HL-60 (cell line): ENCODE data around the gene SYNJ1.

ENCODE experiments used
- GABPA ChIP-seq: IDR thresholded peaks from 2 replicates; pipeline ENCODE4 v1.6.1; 2012; ENCODE audit warnings: low read depth
- POLR2AphosphoS5 ChIP-seq: IDR thresholded peaks from 2 replicates; pipeline ENCODE4 v1.6.1; 2012; ENCODE audit warnings: low read depth
- REST ChIP-seq: IDR thresholded peaks from 2 replicates; pipeline ENCODE4 v1.6.1; 2012; ENCODE audit warnings: low read depth; ENCODE audit not compliant: insufficient replicate concordance
- TF ChIP-seq, protein P1 (sequence below): IDR thresholded peaks from one replicate; pipeline ENCODE4 v1.5.1; 2011; ENCODE audit warnings: low read length, control low read depth, inconsistent platforms; ENCODE audit not compliant: insufficient read depth

DNA sequence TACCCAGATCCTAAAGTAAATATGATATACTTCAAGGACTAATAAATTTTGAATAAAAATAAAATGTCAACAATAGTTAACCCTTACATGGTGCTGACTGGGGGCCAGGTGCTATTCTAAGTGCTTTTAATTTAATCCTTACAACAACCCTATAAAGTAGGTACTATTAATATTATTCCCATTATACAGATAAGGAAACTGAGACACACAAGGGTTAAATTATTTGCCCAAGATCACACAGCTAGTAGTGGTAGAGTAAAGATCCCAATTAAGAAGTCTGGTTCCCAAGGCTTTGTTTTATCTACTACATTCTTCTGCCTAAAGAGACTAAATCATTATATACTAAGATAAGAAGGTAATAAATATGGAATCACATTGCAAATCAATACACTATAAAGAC is 34.2 kb downstream of the SYNJ1 start:
- TF ChIP-seq, protein P1, sequence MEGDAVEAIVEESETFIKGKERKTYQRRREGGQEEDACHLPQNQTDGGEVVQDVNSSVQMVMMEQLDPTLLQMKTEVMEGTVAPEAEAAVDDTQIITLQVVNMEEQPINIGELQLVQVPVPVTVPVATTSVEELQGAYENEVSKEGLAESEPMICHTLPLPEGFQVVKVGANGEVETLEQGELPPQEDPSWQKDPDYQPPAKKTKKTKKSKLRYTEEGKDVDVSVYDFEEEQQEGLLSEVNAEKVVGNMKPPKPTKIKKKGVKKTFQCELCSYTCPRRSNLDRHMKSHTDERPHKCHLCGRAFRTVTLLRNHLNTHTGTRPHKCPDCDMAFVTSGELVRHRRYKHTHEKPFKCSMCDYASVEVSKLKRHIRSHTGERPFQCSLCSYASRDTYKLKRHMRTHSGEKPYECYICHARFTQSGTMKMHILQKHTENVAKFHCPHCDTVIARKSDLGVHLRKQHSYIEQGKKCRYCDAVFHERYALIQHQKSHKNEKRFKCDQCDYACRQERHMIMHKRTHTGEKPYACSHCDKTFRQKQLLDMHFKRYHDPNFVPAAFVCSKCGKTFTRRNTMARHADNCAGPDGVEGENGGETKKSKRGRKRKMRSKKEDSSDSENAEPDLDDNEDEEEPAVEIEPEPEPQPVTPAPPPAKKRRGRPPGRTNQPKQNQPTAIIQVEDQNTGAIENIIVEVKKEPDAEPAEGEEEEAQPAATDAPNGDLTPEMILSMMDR: no peak
- no peak for TF ChIP-seq POLR2AphosphoS5
- no peak for TF ChIP-seq GABPA
- TF ChIP-seq REST: no peak
